GM23338 (cell line): ENCODE data around the gene CFAP44. TPM values are rescaled to one million over a fixed set of nuclear protein-coding genes. Genes with fewer than 3 reads are reported as not detected.

ENCODE experiments used
- ATAC-seq: fragments of 200-7000 bp; cut with Tn5 transposase; 3 replicates; pipeline ENCODE4 v1.9.1; 2020
- DNase-seq: peaks from one replicate; pipeline ENCODE4 v3.0.0-alpha.2; 2015; ENCODE audit warnings: low spot score
- H2AFZ ChIP-seq: fragments of 200-600 bp; sonication (generic); 2 replicates; pipeline ENCODE4 v1.8.0; 2016; ENCODE audit warnings: antibody characterized with exemption, mild to moderate bottlenecking, moderate library complexity
- H3F3A ChIP-seq: fragments of 200-600 bp; sonication (generic); replicated peaks from 2 replicates; pipeline ENCODE4 v1.8.0; 2017; ENCODE audit warnings: antibody characterized with exemption, mixed run types, low read depth
- H3K27ac ChIP-seq: fragments of 200-600 bp; sonication (generic); 2 replicates; pipeline ENCODE4 v1.6.1; 2016; ENCODE audit warnings: low read depth
- H3K27me3 ChIP-seq: fragments of 200-600 bp; sonication (generic); 2 replicates; pipeline ENCODE4 v1.8.0; 2016; ENCODE audit warnings: mild to moderate bottlenecking, mixed run types, moderate library complexity; ENCODE audit not compliant: insufficient read depth
- H3K36me3 ChIP-seq: fragments of 200-600 bp; sonication (generic); 2 replicates; pipeline ENCODE4 v1.8.0; 2016; ENCODE audit warnings: mild to moderate bottlenecking; ENCODE audit not compliant: insufficient read depth
- H3K4me1 ChIP-seq: fragments of 200-600 bp; sonication (generic); 2 replicates; pipeline ENCODE4 v1.8.0; 2016; ENCODE audit warnings: mild to moderate bottlenecking, moderate library complexity; ENCODE audit not compliant: insufficient read depth
- H3K4me2 ChIP-seq: fragments of 200-600 bp; sonication (generic); 2 replicates; pipeline ENCODE4 v1.7.1; 2017; ENCODE audit warnings: mixed run types
- H3K4me3 ChIP-seq: fragments of 200-600 bp; sonication (generic); 2 replicates; pipeline ENCODE4 v1.6.1; 2016; ENCODE audit warnings: mixed run types
- H3K79me2 ChIP-seq: fragments of 200-600 bp; sonication (generic); replicated peaks from 2 replicates; pipeline ENCODE4 v1.8.0; 2017; ENCODE audit warnings: mild to moderate bottlenecking; ENCODE audit not compliant: insufficient read depth
- H3K9me2 ChIP-seq: fragments of 200-600 bp; sonication (generic); 2 replicates; pipeline ENCODE4 v1.8.0; 2017; ENCODE audit not compliant: insufficient read depth
- H4K20me1 ChIP-seq: fragments of 200-600 bp; sonication (generic); replicated peaks from 2 replicates; pipeline ENCODE4 v1.8.0; 2017; ENCODE audit warnings: mild to moderate bottlenecking; ENCODE audit not compliant: insufficient read depth
- H3K27ac Mint-ChIP-seq: 2 replicates; pipeline ENCODE4 v1.8.0; 2020; ENCODE audit warnings: inconsistent platforms, mild to moderate bottlenecking, moderate library complexity, mixed read lengths
- H3K27me3 Mint-ChIP-seq: 3 replicates; pipeline ENCODE4 v1.8.0; 2022; ENCODE audit warnings: low read depth, mild to moderate bottlenecking, moderate library complexity, mixed read lengths, inconsistent platforms; ENCODE audit not compliant: insufficient read depth, poor library complexity
- H3K36me3 Mint-ChIP-seq: 3 replicates; pipeline ENCODE4 v1.8.0; 2021; ENCODE audit warnings: low read depth, mild to moderate bottlenecking, inconsistent platforms, moderate library complexity, mixed read lengths
- H3K4me1 Mint-ChIP-seq: 3 replicates; pipeline ENCODE4 v1.8.0; 2020; ENCODE audit warnings: mild to moderate bottlenecking, inconsistent platforms, mixed read lengths
- H3K4me3 Mint-ChIP-seq: 3 replicates; pipeline ENCODE4 v1.8.0; 2021; ENCODE audit warnings: moderate library complexity, mild to moderate bottlenecking, inconsistent platforms, mixed read lengths
- H3K9me3 Mint-ChIP-seq: 3 replicates; pipeline ENCODE4 v1.8.0; 2020; ENCODE audit warnings: moderate library complexity, mild to moderate bottlenecking, inconsistent platforms, mixed read lengths
- CREB1 ChIP-seq: fragments of 250-450 bp; sonication (Bioruptor Pico); IDR thresholded peaks from 2 replicates; pipeline ENCODE4 v1.5.0; 2020; ENCODE audit warnings: low read depth, mild to moderate bottlenecking, moderate library complexity
- CTCF ChIP-seq, 2 experiments: fragments of 200-600 bp in 1 of 2; sonication (generic) in 1 of 2; conservative IDR thresholded peaks; 2 replicates each; pipeline versions ENCODE4 v1.5.1 to v1.6.1; 2016 to 2017; ENCODE audit warnings: antibody characterized with exemption in 2 of 2, low read depth in 2 of 2, mild to moderate bottlenecking in 2 of 2, moderate library complexity in 1 of 2
- EZH2 ChIP-seq: fragments of 200-600 bp; sonication (generic); IDR thresholded peaks from one replicate; pipeline ENCODE4 v1.8.0; 2017; ENCODE audit warnings: antibody characterized with exemption, mild to moderate bottlenecking, low read depth; ENCODE audit not compliant: unreplicated experiment
- EZH2phosphoT487 ChIP-seq: fragments of 200-600 bp; sonication (generic); IDR thresholded peaks from one replicate; pipeline ENCODE4 v1.8.1; 2018; ENCODE audit warnings: antibody characterized with exemption; ENCODE audit not compliant: unreplicated experiment
- JUNB ChIP-seq: IDR thresholded peaks from one replicate; pipeline ENCODE4 v1.6.1; 2016; ENCODE audit warnings: antibody characterized with exemption; ENCODE audit not compliant: unreplicated experiment
- NANOG ChIP-seq: IDR thresholded peaks from 2 replicates; pipeline ENCODE4 v1.6.1; 2016; ENCODE audit warnings: antibody characterized with exemption, borderline replicate concordance
- STAT1 ChIP-seq: IDR thresholded peaks from one replicate; pipeline ENCODE4 v1.6.1; 2016; ENCODE audit warnings: antibody characterized with exemption; ENCODE audit not compliant: unreplicated experiment
- ZNF114 ChIP-seq: fragments of 250-450 bp; sonication (Bioruptor Pico); IDR thresholded peaks from 2 replicates; pipeline ENCODE4 v1.5.0; 2020; ENCODE audit warnings: mild to moderate bottlenecking, moderate library complexity
- ZNF331 ChIP-seq: fragments of 250-450 bp; sonication (Bioruptor Pico); IDR thresholded peaks from 2 replicates; pipeline ENCODE4 v1.5.0; 2020; ENCODE audit warnings: low read depth, mild to moderate bottlenecking, moderate library complexity
- ZNF462 ChIP-seq: fragments of 250-450 bp; sonication (Bioruptor Pico); IDR thresholded peaks from 2 replicates; pipeline ENCODE4 v1.5.0; 2020; ENCODE audit warnings: mild to moderate bottlenecking, moderate library complexity
- polyA plus RNA-seq: library from polyadenylated mRNA; unstranded; fragments of >200 nt; fragmentation: Nextera tagmentation; extraction: Ambion mirVana; gene quantifications from 2 replicates; pipeline ENCODE4 v1.2.1, GENCODE V29; 2016
- total RNA-seq: library from RNA; depleted of rRNA; stranded (reverse); fragments of >200 nt; shearing (Covaris generic); gene quantifications from 2 replicates; pipeline ENCODE4 v1.2.3, GENCODE V29; 2014
- TF ChIP-seq, protein P1 (sequence below): IDR thresholded peaks from 2 replicates; pipeline ENCODE4 v1.6.1; 2016; ENCODE audit warnings: antibody characterized with exemption
- TF ChIP-seq, protein P2 (sequence below): IDR thresholded peaks from one replicate; pipeline ENCODE4 v1.6.1; 2018; ENCODE audit warnings: antibody characterized with exemption; ENCODE audit not compliant: unreplicated experiment

CFAP44 gene
- total and polyA plus RNA-seq, 2 experiments from 2014 or later: 0.39 to 0.73 TPM

DNA sequence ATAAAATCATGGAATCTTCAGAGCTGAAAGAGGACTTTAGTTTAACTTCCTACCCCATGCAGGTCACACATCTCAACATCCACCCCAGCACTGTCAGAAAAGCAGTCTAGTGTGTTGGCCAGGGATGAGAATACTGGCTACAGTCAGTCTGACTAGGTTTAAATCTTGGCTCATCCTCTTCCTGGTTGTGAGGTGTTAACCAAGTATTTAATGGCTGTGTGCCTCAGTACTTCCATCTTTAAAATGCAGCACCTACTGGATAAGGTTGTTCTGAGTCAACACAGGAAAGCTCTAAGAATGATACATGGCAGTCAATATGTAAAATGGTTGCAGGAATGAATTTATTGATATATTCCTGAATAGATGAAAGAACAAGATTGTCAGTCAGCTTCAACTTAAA, 3.1 kb downstream of the CFAP44 start:
- no peaks in the 10 kb centered on the region for H3K9me2 ChIP-seq
- H3K36me3 Mint-ChIP-seq: no peaks in the 10 kb centered on the region
- H2AFZ ChIP-seq: no peak overlapping the region
- no peak for DNase-seq
- no peaks in the 10 kb centered on the region; the same call in 1 of the 2 replicates for H3K4me1 ChIP-seq
- H3F3A ChIP-seq: no peaks in the 10 kb centered on the region
- no peaks in the 10 kb centered on the region for H3K27me3 ChIP-seq
- no peaks in the 10 kb centered on the region for H3K79me2 ChIP-seq
- no peaks in the 10 kb centered on the region for H3K9me3 Mint-ChIP-seq
- no peak for ATAC-seq
- no peaks in the 10 kb centered on the region for H3K4me1 Mint-ChIP-seq
- no peak overlapping the region for H3K27ac Mint-ChIP-seq
- no peak overlapping the region for H3K4me3 Mint-ChIP-seq
- no peak for TF ChIP-seq EZH2phosphoT487
- TF ChIP-seq STAT1: no peak
- TF ChIP-seq NANOG: no peak
- TF ChIP-seq, protein P1, sequence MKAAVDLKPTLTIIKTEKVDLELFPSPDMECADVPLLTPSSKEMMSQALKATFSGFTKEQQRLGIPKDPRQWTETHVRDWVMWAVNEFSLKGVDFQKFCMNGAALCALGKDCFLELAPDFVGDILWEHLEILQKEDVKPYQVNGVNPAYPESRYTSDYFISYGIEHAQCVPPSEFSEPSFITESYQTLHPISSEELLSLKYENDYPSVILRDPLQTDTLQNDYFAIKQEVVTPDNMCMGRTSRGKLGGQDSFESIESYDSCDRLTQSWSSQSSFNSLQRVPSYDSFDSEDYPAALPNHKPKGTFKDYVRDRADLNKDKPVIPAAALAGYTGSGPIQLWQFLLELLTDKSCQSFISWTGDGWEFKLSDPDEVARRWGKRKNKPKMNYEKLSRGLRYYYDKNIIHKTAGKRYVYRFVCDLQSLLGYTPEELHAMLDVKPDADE: no peak
- TF ChIP-seq ZNF331 (CRISPR knock-in tag): no peak
- TF ChIP-seq ZNF462 (CRISPR knock-in tag): no peak
- no peak for TF ChIP-seq CTCF (conservative IDR thresholded peaks at IDR 0.05; ENCODE audit: low read depth in 2 of 2)
- no peak for TF ChIP-seq ZNF114
- TF ChIP-seq CREB1 (CRISPR knock-in tag): no peak
- TF ChIP-seq, protein P2, sequence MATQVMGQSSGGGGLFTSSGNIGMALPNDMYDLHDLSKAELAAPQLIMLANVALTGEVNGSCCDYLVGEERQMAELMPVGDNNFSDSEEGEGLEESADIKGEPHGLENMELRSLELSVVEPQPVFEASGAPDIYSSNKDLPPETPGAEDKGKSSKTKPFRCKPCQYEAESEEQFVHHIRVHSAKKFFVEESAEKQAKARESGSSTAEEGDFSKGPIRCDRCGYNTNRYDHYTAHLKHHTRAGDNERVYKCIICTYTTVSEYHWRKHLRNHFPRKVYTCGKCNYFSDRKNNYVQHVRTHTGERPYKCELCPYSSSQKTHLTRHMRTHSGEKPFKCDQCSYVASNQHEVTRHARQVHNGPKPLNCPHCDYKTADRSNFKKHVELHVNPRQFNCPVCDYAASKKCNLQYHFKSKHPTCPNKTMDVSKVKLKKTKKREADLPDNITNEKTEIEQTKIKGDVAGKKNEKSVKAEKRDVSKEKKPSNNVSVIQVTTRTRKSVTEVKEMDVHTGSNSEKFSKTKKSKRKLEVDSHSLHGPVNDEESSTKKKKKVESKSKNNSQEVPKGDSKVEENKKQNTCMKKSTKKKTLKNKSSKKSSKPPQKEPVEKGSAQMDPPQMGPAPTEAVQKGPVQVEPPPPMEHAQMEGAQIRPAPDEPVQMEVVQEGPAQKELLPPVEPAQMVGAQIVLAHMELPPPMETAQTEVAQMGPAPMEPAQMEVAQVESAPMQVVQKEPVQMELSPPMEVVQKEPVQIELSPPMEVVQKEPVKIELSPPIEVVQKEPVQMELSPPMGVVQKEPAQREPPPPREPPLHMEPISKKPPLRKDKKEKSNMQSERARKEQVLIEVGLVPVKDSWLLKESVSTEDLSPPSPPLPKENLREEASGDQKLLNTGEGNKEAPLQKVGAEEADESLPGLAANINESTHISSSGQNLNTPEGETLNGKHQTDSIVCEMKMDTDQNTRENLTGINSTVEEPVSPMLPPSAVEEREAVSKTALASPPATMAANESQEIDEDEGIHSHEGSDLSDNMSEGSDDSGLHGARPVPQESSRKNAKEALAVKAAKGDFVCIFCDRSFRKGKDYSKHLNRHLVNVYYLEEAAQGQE: no peak
- TF ChIP-seq JUNB: no peak
- no peak for TF ChIP-seq EZH2
- no peaks in the 10 kb centered on the region for H4K20me1 ChIP-seq
- H3K27me3 Mint-ChIP-seq: peaks cover 2% of the 10 kb centered on the region
- no peak overlapping the region for H3K4me2 ChIP-seq
- H3K36me3 ChIP-seq: no peaks in the 10 kb centered on the region
- H3K4me3 ChIP-seq: no peak overlapping the region
- no peak overlapping the region for H3K27ac ChIP-seq
